GM12878 (cell line): Measurements from ENCODE around the gene TMEM163. TPM values are rescaled to one million over a fixed set of nuclear protein-coding genes. Genes with fewer than 3 reads are reported as not detected.
"Not testable (repeated sequence)": the region's sequence is repeated elsewhere in the genome, so short reads cannot be mapped to it uniquely, and the experiment has no call there.

Experiments
- ATAC-seq: fragments of 200-7000 bp; cut with Tn5 transposase; 3 replicates; pipeline ENCODE4 v1.9.1; 2020; ENCODE audit warnings: mild to moderate bottlenecking, moderate library complexity
- BruUV-seq: library from RNA; stranded (reverse); fragments of 400-500 nt; replicated peaks from 2 replicates; lab custom pipeline; 2021; lab: Mats Ljungman, UMichigan
- CTCF ChIA-PET: fragments of 300-600 bp; sonication (Branson Sonifier 250); formaldehyde crosslinking; extraction: SDS; loops from one replicate; lab custom pipeline; 2021; ENCODE audit warnings: inconsistent platforms; lab: Yijun Ruan, JAX
- POLR2A ChIA-PET: fragments of 350-600 bp; formaldehyde crosslinking; extraction: SDS; loops from one replicate; lab custom pipeline; 2021; ENCODE audit warnings: inconsistent platforms; lab: Charles Lee
- RAD21 ChIA-PET: fragments of 300-600 bp; sonication (Branson Sonifier 250); formaldehyde crosslinking; loops from one replicate; lab custom pipeline; 2023; ENCODE audit warnings: antibody characterized with exemption; ENCODE audit not compliant: unreplicated experiment; lab: Charles Lee
- SMC1A ChIA-PET: fragments of 300-600 bp; sonication (Branson Sonifier 250); formaldehyde crosslinking; loops from one replicate; lab custom pipeline; 2023; ENCODE audit not compliant: unreplicated experiment, uncharacterized antibody; lab: Charles Lee
- DNase-seq: peaks from one replicate; pipeline ENCODE4 v3.0.0-alpha.2; 2011; ENCODE audit warnings: low read depth, low spot score
- FAIRE-seq: peaks from 3 replicates; lab custom pipeline; 2011; peaks lifted over from hg19 to GRCh38; lab: Jason Lieb, UNC
- H2AFZ ChIP-seq: 2 replicates; pipeline ENCODE4 v1.6.0; 2011; ENCODE audit warnings: low read depth, low read length, control low read depth; ENCODE audit not compliant: control insufficient read depth
- H3K27ac ChIP-seq: 2 replicates; pipeline ENCODE4 v1.5.1; 2011; ENCODE audit warnings: control low read depth; ENCODE audit not compliant: control insufficient read depth, insufficient read depth
- H3K27me3 ChIP-seq, 2 experiments: replicated peaks in 1 of 2; 2 replicates each; pipeline versions ENCODE4 v1.6.0 to v1.6.1; 2011; ENCODE audit warnings: low read length in 1 of 2; ENCODE audit not compliant: control insufficient read depth in 2 of 2, insufficient read depth in 2 of 2
- H3K36me3 ChIP-seq, 2 experiments: 2 replicates each; pipeline ENCODE4 v1.5.1; 2011; ENCODE audit warnings: low read length in 1 of 2; ENCODE audit not compliant: control insufficient read depth in 2 of 2, insufficient read depth in 2 of 2
- H3K4me1 ChIP-seq: 2 replicates; pipeline ENCODE4 v1.6.1; 2011; ENCODE audit warnings: mild to moderate bottlenecking, low read length, moderate library complexity, mixed read lengths; ENCODE audit not compliant: control insufficient read depth, insufficient read depth
- H3K4me2 ChIP-seq: 2 replicates; pipeline ENCODE4 v1.6.0; 2011; ENCODE audit warnings: control low read depth; ENCODE audit not compliant: control insufficient read depth, insufficient read depth
- H3K4me3 ChIP-seq: fragments of 200-600 bp; sonication (generic); 2 replicates; pipeline ENCODE4 v1.5.1; 2016
- H3K79me2 ChIP-seq: 2 replicates; pipeline ENCODE4 v1.6.0; 2011; ENCODE audit warnings: low read length; ENCODE audit not compliant: control insufficient read depth, insufficient read depth
- H3K9ac ChIP-seq: 2 replicates; pipeline ENCODE4 v1.8.0; 2011; ENCODE audit warnings: low read length, control low read depth, mixed read lengths; ENCODE audit not compliant: control insufficient read depth, insufficient read depth
- H3K9me3 ChIP-seq: replicated peaks from 3 replicates; pipeline ENCODE4 v1.5.1; 2011; ENCODE audit warnings: mild to moderate bottlenecking, low read length; ENCODE audit not compliant: control insufficient read depth, insufficient read depth
- H4K20me1 ChIP-seq: 2 replicates; pipeline ENCODE4 v1.6.0; 2011; ENCODE audit not compliant: control insufficient read depth, insufficient read depth
- CUX1 ChIP-seq: IDR thresholded peaks from 2 replicates; pipeline ENCODE4 v1.6.1; 2012; ENCODE audit warnings: improper control_type of control experiment, low read depth, low read length; ENCODE audit not compliant: insufficient replicate concordance
- WGBS: methylation state at CpG from one replicate; pipeline ENCODE4 v1.1.6; 2016; ENCODE audit warnings: low lambda C conversion rate; ENCODE audit not compliant: insufficient replicate concordance, insufficient coverage; ENCODE audit errors: missing lambda C conversion rate; 5-methylcytosine and 5-hydroxymethylcytosine counted together
- in situ Hi-C: fragments of 300-500 bp; cut with MboI; formaldehyde crosslinking; loops from 9 replicates; pipeline ENCODE4 v1.14.3; 2018; ENCODE audit warnings: mixed read lengths
- intact Hi-C: fragments of 100-400 bp; cut with micrococcal nuclease; formaldehyde crosslinking; loops from one replicate; pipeline ENCODE4 v1.14.2; 2022; ENCODE audit not compliant: unreplicated experiment
- polyA plus RNA-seq, 11 experiments: library from polyadenylated mRNA; depleted of rRNA in 4 of 11; unstranded in 6 of 11; stranded (reverse) in 5 of 11; fragments of >200 nt; fragmentation: Nextera tagmentation in 4 of 11; fragmentation: Illumina TruSeq in 1 of 11; extraction: Ambion mirVana in 4 of 11; extraction: Trizol in 1 of 11; gene quantifications; 1 replicate in 1 of 11; 2 replicates in 10 of 11; pipeline versions ENCODE4 v1.2.1 to v1.2.3, GENCODE V29; 2011 to 2016; ENCODE audit warnings: inconsistent platforms in 2 of 11, missing spikeins in 2 of 11, low read depth in 1 of 11
- total RNA-seq, 4 experiments: library from RNA; depleted of rRNA in 3 of 4; stranded (reverse); fragments of >200 nt in 3 of 4; fragmentation: Illumina TruSeq in 1 of 4; extraction: Trizol in 1 of 4; gene quantifications; 2 replicates each; pipeline versions ENCODE4 v1.2.1 to v1.2.3, GENCODE V29; 2013 to 2021

The TMEM163 gene
- total and polyA plus RNA-seq, 10 of the 15 experiments (the other 5 are each of a cell fraction or from before 2014, with no cell fraction given), result 0.05 to 0.11 (median 0.07) TPM; not detected in 4

GRCh38 chr2:134724341-134724740 is 5.5 kb upstream of the TMEM163 start (continued):
- no peak for TF ChIP-seq CUX1
- TF ChIP-seq, all 136 proteins: peak for 0

GRCh38 chr2:134723742-134724141 is 4.9 kb upstream of the TMEM163 start:
- H3K4me1 ChIP-seq, H3K9me3 ChIP-seq, ATAC-seq, in situ Hi-C loops, H3K36me3 ChIP-seq, intact Hi-C loops, FAIRE-seq, RAD21 ChIA-PET, SMC1A ChIA-PET, H3K9ac ChIP-seq, H3K4me3 ChIP-seq, DNase-seq, H4K20me1 ChIP-seq, BruUV-seq, POLR2A ChIA-PET, H3K27ac ChIP-seq, H2AFZ ChIP-seq, H3K4me2 ChIP-seq, H3K79me2 ChIP-seq: not testable (repeated sequence)
- H3K27me3 ChIP-seq, result peaks cover 2 to 22% of the 10 kb centered on the region in 2 experiments; a peak in 2 of 4 replicates
- CTCF ChIA-PET, result interaction anchor here (0.6 kb wide), 1 partner anchor 301 kb away, joined by 3 read pairs; no protein-coding TSS in a partner anchor
- WGBS, result 19% methylated on average over 2 of the region's 2 CpGs
